H1 (cell line): ENCODE data around the gene PCID2. TPM values are rescaled to one million over a fixed set of nuclear protein-coding genes. Genes with fewer than 3 reads are reported as not detected.

Experiments
- CTCF ChIA-PET: fragments of 300-600 bp; sonication (Branson Sonifier 250); formaldehyde crosslinking; loops from one replicate; lab custom pipeline; 2021; ENCODE audit not compliant: partially characterized antibody; lab: Charles Lee
- POLR2A ChIA-PET: fragments of 300-600 bp; sonication (Branson Sonifier 250); formaldehyde crosslinking; loops from one replicate; lab custom pipeline; 2021; ENCODE audit warnings: inconsistent platforms; ENCODE audit not compliant: partially characterized antibody; lab: Charles Lee
- DNase-seq, 2 experiments: peaks; one replicate each; pipeline versions ENCODE4 v3.0.0 to v3.0.0-alpha.2; 2010 to 2022; ENCODE audit warnings: low spot score in 2 of 2, low read depth in 1 of 2, mixed read lengths in 1 of 2
- FAIRE-seq: peaks from 2 replicates; lab custom pipeline; 2011; peaks lifted over from hg19 to GRCh38; lab: Jason Lieb, UNC
- H2AFZ ChIP-seq: 2 replicates; pipeline ENCODE4 v1.8.1; 2012; ENCODE audit warnings: low read length, inconsistent platforms
- H2AK5ac ChIP-seq: 2 replicates; pipeline ENCODE4 v1.6.1; 2013; ENCODE audit warnings: low read depth, low read length
- H2BK120ac ChIP-seq: replicated peaks from 2 replicates; pipeline ENCODE3; 2013; ENCODE audit warnings: low read depth, low read length, inconsistent platforms
- H2BK12ac ChIP-seq: 2 replicates; pipeline ENCODE4 v1.6.1; 2013; ENCODE audit warnings: low read depth, low read length
- H2BK15ac ChIP-seq: 2 replicates; pipeline ENCODE4 v1.6.1; 2013; ENCODE audit warnings: low read length
- H2BK20ac ChIP-seq: 2 replicates; pipeline ENCODE4 v1.6.1; 2013; ENCODE audit warnings: low read length
- H2BK5ac ChIP-seq: 2 replicates; pipeline ENCODE4 v1.6.1; 2013; ENCODE audit warnings: low read depth, low read length
- H3K14ac ChIP-seq: 2 replicates; pipeline ENCODE4 v1.6.1; 2013; ENCODE audit warnings: inconsistent platforms; ENCODE audit not compliant: insufficient read length
- H3K18ac ChIP-seq: 2 replicates; pipeline ENCODE4 v1.6.1; 2013; ENCODE audit warnings: low read length; ENCODE audit errors: extremely low read depth
- H3K23ac ChIP-seq: 2 replicates; pipeline ENCODE4 v1.6.1; 2013; ENCODE audit warnings: inconsistent platforms; ENCODE audit not compliant: insufficient read length
- H3K23me2 ChIP-seq: 2 replicates; pipeline ENCODE4 v1.6.1; 2013; ENCODE audit warnings: low read depth, low read length
- H3K27ac ChIP-seq: 2 replicates; pipeline ENCODE4 v1.6.1; 2011; ENCODE audit warnings: low read depth, low read length, inconsistent platforms
- H3K27me3 ChIP-seq, 4 experiments: replicated peaks in 1 of 4; 1 replicate in 1 of 4; 2 replicates in 3 of 4; pipeline versions ENCODE4 v1.6.1 to v1.8.1; 2011 to 2013; ENCODE audit warnings: low read length in 3 of 4, mild to moderate bottlenecking in 3 of 4, inconsistent platforms in 2 of 4, mixed read lengths in 2 of 4, moderate library complexity in 1 of 4; ENCODE audit not compliant: control insufficient read depth in 3 of 4, insufficient read depth in 3 of 4; ENCODE audit errors: extremely low read depth in 1 of 4
- H3K36me3 ChIP-seq, 4 experiments: 2 replicates each; pipeline versions ENCODE4 v1.6.1 to v1.8.1; 2011 to 2013; ENCODE audit warnings: mild to moderate bottlenecking in 4 of 4, low read length in 3 of 4, moderate library complexity in 2 of 4, control low read depth in 1 of 4, inconsistent platforms in 1 of 4; ENCODE audit not compliant: insufficient read depth in 4 of 4, control insufficient read depth in 2 of 4
- H3K4ac ChIP-seq: replicated peaks from 2 replicates; pipeline ENCODE3; 2013; ENCODE audit warnings: low read length, low read depth, mixed read lengths, inconsistent platforms; ENCODE audit not compliant: insufficient read length
- H3K4me1 ChIP-seq, 4 experiments: replicated peaks in 1 of 4; 1 replicate in 1 of 4; 2 replicates in 3 of 4; pipeline versions ENCODE4 v1.6.1 to v1.8.1; 2011 to 2013; ENCODE audit warnings: low read length in 3 of 4, inconsistent platforms in 2 of 4, mixed read lengths in 1 of 4; ENCODE audit not compliant: insufficient read depth in 4 of 4, control insufficient read depth in 3 of 4
- H3K4me2 ChIP-seq, 2 experiments: 2 replicates each; pipeline versions ENCODE4 v1.6.1 to v1.8.1; 2011 to 2013; ENCODE audit warnings: low read depth in 2 of 2, low read length in 2 of 2, control low read depth in 1 of 2, inconsistent platforms in 1 of 2, mild to moderate bottlenecking in 1 of 2; ENCODE audit not compliant: insufficient read depth in 1 of 2
- H3K4me3 ChIP-seq, 4 experiments: fragments of 200-600, 300-600 bp in 1 of 4; sonication (generic), shearing (Covaris generic), sonication (Bioruptor Twin) in 1 of 4; 2 replicates each; pipeline versions ENCODE4 v1.5.1 to v1.8.1; 2011 to 2016; ENCODE audit warnings: low read length in 4 of 4, low read depth in 3 of 4, control low read depth in 2 of 4, inconsistent platforms in 2 of 4, mild to moderate bottlenecking in 2 of 4, mixed read lengths in 1 of 4, moderate library complexity in 1 of 4; ENCODE audit not compliant: insufficient read depth in 2 of 4; ENCODE audit errors: extremely low read depth in 1 of 4
- H3K56ac ChIP-seq: replicated peaks from 2 replicates; pipeline ENCODE3; 2013; ENCODE audit warnings: low read depth, mild to moderate bottlenecking, mixed read lengths, low read length, inconsistent platforms; ENCODE audit not compliant: insufficient read length
- H3K79me1 ChIP-seq: 2 replicates; pipeline ENCODE4 v1.6.1; 2013; ENCODE audit warnings: low read depth, low read length, control low read depth
- H3K79me2 ChIP-seq, 2 experiments: 2 replicates each; pipeline versions ENCODE4 v1.6.1 to v1.8.1; 2012 to 2013; ENCODE audit warnings: low read length in 2 of 2, mild to moderate bottlenecking in 2 of 2, inconsistent platforms in 1 of 2; ENCODE audit not compliant: insufficient read depth in 2 of 2, control insufficient read depth in 1 of 2
- H3K9ac ChIP-seq, 4 experiments: replicated peaks in 1 of 4; 1 replicate in 1 of 4; 2 replicates in 3 of 4; pipeline versions ENCODE4 v1.6.1 to v1.8.1; 2011 to 2013; ENCODE audit warnings: low read depth in 3 of 4, low read length in 3 of 4, control low read depth in 2 of 4, mild to moderate bottlenecking in 2 of 4, moderate library complexity in 2 of 4, inconsistent platforms in 1 of 4; ENCODE audit errors: extremely low read depth in 1 of 4
- H3K9me3 ChIP-seq, 2 experiments: 2 replicates each; pipeline versions ENCODE4 v1.6.1 to v1.8.1; 2012 to 2013; ENCODE audit warnings: mild to moderate bottlenecking in 2 of 2, moderate library complexity in 2 of 2, control low read depth in 1 of 2, inconsistent platforms in 1 of 2, low read depth in 1 of 2, low read length in 1 of 2, mixed read lengths in 1 of 2; ENCODE audit not compliant: insufficient read depth in 2 of 2
- H4K20me1 ChIP-seq, 2 experiments: replicated peaks in 1 of 2; 2 replicates each; pipeline versions ENCODE3 to v1.8.1; 2011 to 2013; ENCODE audit warnings: inconsistent platforms in 2 of 2, low read length in 2 of 2, mild to moderate bottlenecking in 1 of 2; ENCODE audit not compliant: insufficient read depth in 2 of 2, control insufficient read depth in 1 of 2
- H4K5ac ChIP-seq: 2 replicates; pipeline ENCODE4 v1.6.1; 2013; ENCODE audit warnings: low read length, low read depth, mixed read lengths, inconsistent platforms; ENCODE audit not compliant: insufficient read length
- H4K8ac ChIP-seq: 2 replicates; pipeline ENCODE4 v1.8.0; 2013; ENCODE audit warnings: mild to moderate bottlenecking, moderate library complexity, low read length, inconsistent platforms; ENCODE audit not compliant: insufficient read depth; ENCODE audit errors: extremely low read depth
- H4K91ac ChIP-seq: replicated peaks from 2 replicates; pipeline ENCODE3; 2013; ENCODE audit warnings: low read length, mixed read lengths, inconsistent platforms; ENCODE audit not compliant: insufficient read length
- ATF2 ChIP-seq: IDR thresholded peaks from 2 replicates; pipeline ENCODE4 v1.6.1; 2012; ENCODE audit warnings: low read length, inconsistent platforms
- CHD2 ChIP-seq: IDR thresholded peaks from 2 replicates; pipeline ENCODE4 v1.6.1; 2012; ENCODE audit warnings: low read length, improper control_type of control experiment
- CTBP2 ChIP-seq: IDR thresholded peaks from 2 replicates; pipeline ENCODE4 v1.7.0; 2011; ENCODE audit warnings: borderline replicate concordance, mild to moderate bottlenecking, moderate library complexity, mixed read lengths, low read length; ENCODE audit not compliant: insufficient read depth, insufficient read length
- EZH2 ChIP-seq: fragments of 200-600 bp; sonication (generic); IDR thresholded peaks from 2 replicates; pipeline ENCODE4 v1.7.1; 2012; ENCODE audit warnings: low read depth, mild to moderate bottlenecking, moderate library complexity, low read length, inconsistent platforms; ENCODE audit not compliant: severe bottlenecking
- TCF12 ChIP-seq: IDR thresholded peaks from 2 replicates; pipeline ENCODE4 v1.6.1; 2011; ENCODE audit warnings: low read depth, mild to moderate bottlenecking, low read length
- WGBS, 2 experiments: shearing (Covaris generic) in 1 of 2; methylation state at CpG; one replicate each; pipeline versions ENCODE4 v1.1.6 to v1.1.7; 2013 to 2015; ENCODE audit warnings: low lambda C conversion rate in 2 of 2, mixed read lengths in 2 of 2, inconsistent platforms in 1 of 2, low coverage in 1 of 2, missing lambda C conversion rate in 1 of 2; ENCODE audit not compliant: insufficient replicate concordance in 2 of 2, insufficient coverage in 1 of 2, insufficient read length in 1 of 2; ENCODE audit errors: extremely low coverage in 1 of 2, missing lambda C conversion rate in 1 of 2; 5-methylcytosine and 5-hydroxymethylcytosine counted together
- polyA plus RNA-seq, 7 experiments: library from polyadenylated mRNA; depleted of rRNA in 3 of 7; stranded (reverse) in 5 of 7; unstranded in 2 of 7; fragments of >200 nt in 5 of 7; fragments of 200-250 nt in 2 of 7; gene quantifications; 1 replicate in 5 of 7; 2 replicates in 1 of 7; 4 replicates in 1 of 7; pipeline versions ENCODE4 v1.2.1 to v1.2.3, GENCODE V29; 2011 to 2013; ENCODE audit warnings: missing spikeins in 2 of 7, mixed read lengths in 2 of 7
- total RNA-seq: library from RNA; stranded (reverse); fragmentation: NEBNext Ultra II Directional; extraction: Animal tissue kit (Norgen Biotek cat#: 25700); gene quantifications from 2 replicates; pipeline ENCODE4 v1.2.1, GENCODE V29; 2021

Gene PCID2
- total and polyA plus RNA-seq, 2 of the 8 experiments (the other 6 are each of a cell fraction or from before 2014, with no cell fraction given) = 72.4 to 72.8 TPM

DNA sequence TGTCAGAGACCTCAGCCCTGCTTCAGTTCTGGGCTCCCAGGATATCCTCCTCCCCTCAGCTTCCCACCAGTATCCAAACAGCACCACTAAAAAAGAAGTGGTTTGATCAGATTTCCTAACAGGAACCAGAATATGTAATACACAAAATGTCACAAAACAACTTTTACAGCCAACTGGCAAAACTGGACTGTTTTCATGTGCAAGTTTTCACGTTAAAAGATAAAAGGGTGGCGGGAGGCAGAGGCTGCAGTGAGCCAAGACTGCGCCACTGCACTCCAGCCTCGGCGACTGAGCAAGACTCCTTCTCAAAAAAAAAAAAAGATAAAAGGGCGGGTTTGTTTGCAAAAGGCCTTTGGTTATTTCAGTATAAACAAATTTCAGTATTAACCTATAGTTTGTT, 13.1 kb downstream of the PCID2 start:
- Histone ChIP-seq H3K4me2 (no peak overlapping the region), H3K4me3 (no peak overlapping the region), H3K36me3 (peaks cover 35 to 88% (median 69%) of the 10 kb centered on the region in 4 experiments), H3K56ac (no peak overlapping the region), H3K9me3 (no peaks in the 10 kb centered on the region), H2BK5ac (no peak overlapping the region), H4K20me1 (peaks cover 0 to 11% of the 10 kb centered on the region in 2 experiments), H3K4ac (no peak overlapping the region), H3K27ac (no peak overlapping the region), H4K5ac (no peak overlapping the region), H3K18ac (no peak overlapping the region), H3K14ac (no peak overlapping the region), H4K8ac (no peak overlapping the region), H2BK120ac (no peak overlapping the region), H3K23me2 (no peaks in the 10 kb centered on the region), H3K27me3 (no peaks in the 10 kb centered on the region), H2BK15ac (no peak overlapping the region)
- ChIA-PET CTCF (no interaction called here), POLR2A (interaction anchor here (3.5 kb wide), 1 partner anchor 14 kb away, joined by 18 read pairs; the partner anchor contains the start of genes CUL4A and PCID2)
- WGBS, 2 experiments = 95% methylated on average over 6 of the region's 6 CpGs; no CpG with 5 or more reads in 1 of the 2 experiments
- TF ChIP-seq TCF12 = no peak
- no peak for TF ChIP-seq CTBP2
- no peak for TF ChIP-seq CHD2
- no peak for TF ChIP-seq ATF2
- no peak for TF ChIP-seq EZH2
- TF ChIP-seq, all 59 proteins: peak for 0
- no peak for DNase-seq
- Histone ChIP-seq H3K9ac (no peak overlapping the region), H3K79me2 (peaks cover 0 to 14% of the 10 kb centered on the region in 2 experiments; a peak in 2 of 4 replicates), H2BK20ac (no peak overlapping the region), H2AFZ (no peak overlapping the region), H4K91ac (no peak overlapping the region), H2AK5ac (no peak overlapping the region), H3K4me1 (no peaks in the 10 kb centered on the region), H3K79me1 (peaks cover 3% of the 10 kb centered on the region; the same call in 1 of the 2 replicates), H2BK12ac (no peak overlapping the region), H3K23ac (no peak overlapping the region)
- FAIRE-seq = no peak
